Smooth muscle cell (in vitro differentiated cells): Measurements from ENCODE around the gene CDC14A. TPM values are rescaled to one million over a fixed set of nuclear protein-coding genes. Genes with fewer than 3 reads are reported as not detected.

Experiments used
- DNase-seq: peaks from one replicate; lab custom pipeline; 2025; ENCODE audit not compliant: unreplicated experiment; lab: John Stamatoyannopoulos, UW
- H2AFZ ChIP-seq: fragments of 200-600 bp; sonication (generic); 2 replicates; pipeline ENCODE4 v1.6.0; 2016; ENCODE audit warnings: antibody characterized with exemption, low read depth, mild to moderate bottlenecking
- H3F3A ChIP-seq: fragments of 200-600 bp; sonication (generic); 2 replicates; pipeline ENCODE4 v1.6.0; 2017; ENCODE audit warnings: antibody characterized with exemption, low read depth
- H3K27ac ChIP-seq: fragments of 200-600 bp; sonication (generic); 2 replicates; pipeline ENCODE4 v1.5.1; 2016; ENCODE audit warnings: low read depth, mild to moderate bottlenecking
- H3K27me3 ChIP-seq: fragments of 200-600 bp; sonication (generic); 2 replicates; pipeline ENCODE4 v1.6.1; 2016; ENCODE audit warnings: low read depth, mild to moderate bottlenecking
- H3K36me3 ChIP-seq: fragments of 200-600 bp; sonication (generic); 2 replicates; pipeline ENCODE4 v1.5.1; 2016; ENCODE audit warnings: low read depth
- H3K4me1 ChIP-seq: fragments of 200-600 bp; sonication (generic); 2 replicates; pipeline ENCODE4 v1.5.1; 2016; ENCODE audit warnings: low read depth
- H3K4me2 ChIP-seq: fragments of 200-600 bp; sonication (generic); 2 replicates; pipeline ENCODE4 v1.6.0; 2016; ENCODE audit warnings: mild to moderate bottlenecking
- H3K4me3 ChIP-seq: fragments of 200-600 bp; sonication (generic); 2 replicates; pipeline ENCODE4 v1.5.1; 2016; ENCODE audit warnings: mild to moderate bottlenecking
- H3K79me2 ChIP-seq: fragments of 200-600 bp; sonication (generic); 2 replicates; pipeline ENCODE4 v1.6.0; 2016; ENCODE audit warnings: low read depth, mild to moderate bottlenecking
- H3K9ac ChIP-seq: fragments of 200-600 bp; sonication (generic); 2 replicates; pipeline ENCODE4 v1.6.0; 2016; ENCODE audit warnings: low read depth
- H3K9me3 ChIP-seq: fragments of 200-600 bp; sonication (generic); replicated peaks from 2 replicates; pipeline ENCODE4 v1.5.1; 2016; ENCODE audit warnings: low read depth
- H4K20me1 ChIP-seq: fragments of 200-600 bp; sonication (generic); 2 replicates; pipeline ENCODE4 v1.6.0; 2016; ENCODE audit warnings: low read depth
- WGBS: methylation state at CpG from one replicate; pipeline ENCODE4 v1.1.7; 2016; ENCODE audit warnings: low lambda C conversion rate; 5-methylcytosine and 5-hydroxymethylcytosine counted together
- polyA plus RNA-seq: library from polyadenylated mRNA; unstranded; fragments of >200 nt; fragmentation: Nextera tagmentation; extraction: Ambion mirVana; gene quantifications from 2 replicates; pipeline ENCODE4 v1.2.1, GENCODE V29; 2016
- total RNA-seq: library from RNA; depleted of rRNA; stranded (reverse); fragments of >200 nt; gene quantifications from 2 replicates; pipeline ENCODE4 v1.2.3, GENCODE V29; 2014
- TF ChIP-seq, protein P1 (sequence below): fragments of 200-600 bp; sonication (generic); IDR thresholded peaks from 2 replicates; pipeline ENCODE4 v1.5.1; 2017; ENCODE audit warnings: borderline replicate concordance, mild to moderate bottlenecking, antibody characterized with exemption; ENCODE audit not compliant: insufficient read depth, poor library complexity, severe bottlenecking

Gene CDC14A
- total and polyA plus RNA-seq, 2 experiments from 2014 or later: 2.8 to 15.9 TPM

GRCh38 chr1:100347009-100347966, 5.0 kb upstream of the CDC14A start:
- peak overlapping the region; percentile 45 for H3K27ac ChIP-seq
- no peaks in the 10 kb centered on the region for H3K36me3 ChIP-seq
- no peaks in the 10 kb centered on the region for H4K20me1 ChIP-seq
- no peak overlapping the region for H3K4me3 ChIP-seq
- no peaks in the 10 kb centered on the region for H3K79me2 ChIP-seq
- no peaks in the 10 kb centered on the region for H3K9me3 ChIP-seq
- peaks cover 4% of the 10 kb centered on the region for H3K4me1 ChIP-seq
- no peak overlapping the region for H3K9ac ChIP-seq
- 65% methylated on average over 5 of the region's 5 CpGs for WGBS
- TF ChIP-seq, protein P1, sequence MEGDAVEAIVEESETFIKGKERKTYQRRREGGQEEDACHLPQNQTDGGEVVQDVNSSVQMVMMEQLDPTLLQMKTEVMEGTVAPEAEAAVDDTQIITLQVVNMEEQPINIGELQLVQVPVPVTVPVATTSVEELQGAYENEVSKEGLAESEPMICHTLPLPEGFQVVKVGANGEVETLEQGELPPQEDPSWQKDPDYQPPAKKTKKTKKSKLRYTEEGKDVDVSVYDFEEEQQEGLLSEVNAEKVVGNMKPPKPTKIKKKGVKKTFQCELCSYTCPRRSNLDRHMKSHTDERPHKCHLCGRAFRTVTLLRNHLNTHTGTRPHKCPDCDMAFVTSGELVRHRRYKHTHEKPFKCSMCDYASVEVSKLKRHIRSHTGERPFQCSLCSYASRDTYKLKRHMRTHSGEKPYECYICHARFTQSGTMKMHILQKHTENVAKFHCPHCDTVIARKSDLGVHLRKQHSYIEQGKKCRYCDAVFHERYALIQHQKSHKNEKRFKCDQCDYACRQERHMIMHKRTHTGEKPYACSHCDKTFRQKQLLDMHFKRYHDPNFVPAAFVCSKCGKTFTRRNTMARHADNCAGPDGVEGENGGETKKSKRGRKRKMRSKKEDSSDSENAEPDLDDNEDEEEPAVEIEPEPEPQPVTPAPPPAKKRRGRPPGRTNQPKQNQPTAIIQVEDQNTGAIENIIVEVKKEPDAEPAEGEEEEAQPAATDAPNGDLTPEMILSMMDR: no peak
- H3K27me3 ChIP-seq: no peaks in the 10 kb centered on the region
- no peak overlapping the region for H2AFZ ChIP-seq
- no peak for DNase-seq
- no peak overlapping the region for H3K4me2 ChIP-seq
- peaks cover 14% of the 10 kb centered on the region for H3F3A ChIP-seq

DNA sequence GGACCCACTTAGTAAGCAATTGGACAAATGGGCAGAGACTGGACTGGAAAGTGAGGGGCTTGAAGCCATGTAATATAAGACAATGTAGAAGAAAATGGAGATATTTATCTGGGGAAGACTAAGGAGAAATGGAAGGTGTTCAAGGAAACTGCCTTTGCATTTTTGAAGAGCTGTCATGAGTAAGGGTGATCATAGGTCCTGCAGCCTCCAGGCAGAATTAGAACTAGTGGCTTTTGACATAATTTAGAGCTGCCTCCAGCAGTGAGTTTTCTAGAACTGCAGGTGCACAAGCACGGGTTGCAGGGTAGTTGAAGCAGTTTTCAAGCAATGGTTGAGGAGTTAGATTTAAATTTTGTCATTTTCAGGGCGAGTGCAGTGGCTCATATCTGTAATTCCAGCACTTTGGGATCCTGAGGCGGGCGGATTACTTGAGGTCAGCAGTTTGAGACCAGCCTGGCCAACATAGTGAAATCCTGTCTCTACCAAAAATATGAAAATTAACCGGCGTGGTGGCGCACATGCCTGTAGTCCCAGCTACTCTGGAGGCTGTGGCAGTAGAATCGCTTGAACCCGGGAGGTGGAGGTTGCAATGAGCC, 3.7 kb upstream of the CDC14A start:
- no peaks in the 10 kb centered on the region for H3K79me2 ChIP-seq
- TF ChIP-seq, protein P1: no peak
- WGBS: 95% methylated on average over 9 of the region's 9 CpGs
- H4K20me1 ChIP-seq: no peaks in the 10 kb centered on the region
- H3F3A ChIP-seq: peaks cover 14% of the 10 kb centered on the region
- no peak overlapping the region for H3K27ac ChIP-seq
- H3K9me3 ChIP-seq: no peaks in the 10 kb centered on the region
- no peak for DNase-seq
- no peaks in the 10 kb centered on the region for H3K36me3 ChIP-seq
- H3K4me1 ChIP-seq: peaks cover 4% of the 10 kb centered on the region
- no peak overlapping the region for H3K4me2 ChIP-seq
- no peak overlapping the region for H3K4me3 ChIP-seq
- no peaks in the 10 kb centered on the region for H3K27me3 ChIP-seq
- no peak overlapping the region for H2AFZ ChIP-seq
- no peak overlapping the region for H3K9ac ChIP-seq

- TF ChIP-seq, protein P1: no peak
- H3K4me2 ChIP-seq: no peak overlapping the region
- H3F3A ChIP-seq: peaks cover 15% of the 10 kb centered on the region
- WGBS: 95% methylated on average over 4 of the region's 4 CpGs
- no peak overlapping the region for H2AFZ ChIP-seq
- no peak for DNase-seq
- H3K4me1 ChIP-seq: peaks cover 8% of the 10 kb centered on the region
- H3K36me3 ChIP-seq: no peaks in the 10 kb centered on the region
- no peak overlapping the region for H3K9ac ChIP-seq
- peaks cover under 1% of the 10 kb centered on the region for H3K79me2 ChIP-seq
- H3K27me3 ChIP-seq: no peaks in the 10 kb centered on the region
- H4K20me1 ChIP-seq: peaks cover 2% of the 10 kb centered on the region
- no peak overlapping the region for H3K27ac ChIP-seq
- no peak overlapping the region for H3K4me3 ChIP-seq
- no peaks in the 10 kb centered on the region for H3K9me3 ChIP-seq
Measured at GRCh38 chr1:100349246-100349645, 3.1 kb upstream of the CDC14A start.
